ENCODE results near the gene ASCL1. TPM values are rescaled to one million over a fixed set of nuclear protein-coding genes. Genes with fewer than 3 reads are reported as not detected.

The ASCL1 gene
- total RNA-seq, 2 experiments from 2014 or later: not detected

- intact Hi-C loops (cut with micrococcal nuclease; ENCODE audit: unreplicated experiment): no loop called here
- POLR2A ChIA-PET: no interaction called here
Measured at GRCh38 chr12:102950950-102951619, 6.4 kb upstream of the ASCL1 start.

GRCh38 chr12:102951841-102952240 is 5.6 kb upstream of the ASCL1 start:
- no peaks in the 10 kb centered on the region for H3K9me2 ChIP-seq (ENCODE audit: insufficient read depth, low read length)
- no peaks in the 10 kb centered on the region for H3K79me2 ChIP-seq (ENCODE audit: insufficient read depth, low read depth, low read length)
- no peaks in the 10 kb centered on the region for H3K9me3 ChIP-seq (ENCODE audit: low read length)
- no peak overlapping the region for H3K4me2 ChIP-seq (ENCODE audit: low read length)
- POLR2A ChIA-PET: interaction anchor here (0.7 kb wide), 1 partner anchor 619 kb away, joined by 3 read pairs; no protein-coding TSS in a partner anchor
- CTCF ChIA-PET (ENCODE audit: unreplicated experiment): no interaction called here
- no peak for DNase-seq (ENCODE audit: low spot score)
- H3K4me3 ChIP-seq (ENCODE audit: low read depth, low read length, poor library complexity, severe bottlenecking): no peak overlapping the region
- H3K36me3 ChIP-seq (ENCODE audit: insufficient read depth, low read length): no peaks in the 10 kb centered on the region
- no peaks in the 10 kb centered on the region for H3K4me1 ChIP-seq (ENCODE audit: insufficient read depth, low read length, poor library complexity, severe bottlenecking)
- intact Hi-C loops (cut with micrococcal nuclease; ENCODE audit: unreplicated experiment): no loop called here
- H4K20me1 ChIP-seq (ENCODE audit: insufficient read depth, low read length): no peaks in the 10 kb centered on the region
- no TSS peak for BruUV-seq (replicated peaks)
- H2AFZ ChIP-seq (ENCODE audit: low read length): no peak overlapping the region
- no peak for TF ChIP-seq EZH2phosphoT487 (IDR thresholded peaks at IDR 0.05; ENCODE audit: borderline replicate concordance, low read depth, low read length)
- TF ChIP-seq, protein P1, sequence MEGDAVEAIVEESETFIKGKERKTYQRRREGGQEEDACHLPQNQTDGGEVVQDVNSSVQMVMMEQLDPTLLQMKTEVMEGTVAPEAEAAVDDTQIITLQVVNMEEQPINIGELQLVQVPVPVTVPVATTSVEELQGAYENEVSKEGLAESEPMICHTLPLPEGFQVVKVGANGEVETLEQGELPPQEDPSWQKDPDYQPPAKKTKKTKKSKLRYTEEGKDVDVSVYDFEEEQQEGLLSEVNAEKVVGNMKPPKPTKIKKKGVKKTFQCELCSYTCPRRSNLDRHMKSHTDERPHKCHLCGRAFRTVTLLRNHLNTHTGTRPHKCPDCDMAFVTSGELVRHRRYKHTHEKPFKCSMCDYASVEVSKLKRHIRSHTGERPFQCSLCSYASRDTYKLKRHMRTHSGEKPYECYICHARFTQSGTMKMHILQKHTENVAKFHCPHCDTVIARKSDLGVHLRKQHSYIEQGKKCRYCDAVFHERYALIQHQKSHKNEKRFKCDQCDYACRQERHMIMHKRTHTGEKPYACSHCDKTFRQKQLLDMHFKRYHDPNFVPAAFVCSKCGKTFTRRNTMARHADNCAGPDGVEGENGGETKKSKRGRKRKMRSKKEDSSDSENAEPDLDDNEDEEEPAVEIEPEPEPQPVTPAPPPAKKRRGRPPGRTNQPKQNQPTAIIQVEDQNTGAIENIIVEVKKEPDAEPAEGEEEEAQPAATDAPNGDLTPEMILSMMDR (conservative IDR thresholded peaks at IDR 0.05; ENCODE audit: low read length): no peak
- no peak overlapping the region for H3K27ac ChIP-seq (ENCODE audit: low read depth, low read length, poor library complexity, severe bottlenecking)

More at GRCh38 chr12:102950950-102951619, 6.4 kb upstream of the ASCL1 start:
- H2AFZ ChIP-seq (ENCODE audit: low read length): no peak overlapping the region
- H3K4me2 ChIP-seq (ENCODE audit: low read length): no peak overlapping the region
- DNase-seq (ENCODE audit: low spot score): no peak
- BruUV-seq (replicated peaks): no TSS peak
- no peaks in the 10 kb centered on the region for H3K79me2 ChIP-seq (ENCODE audit: insufficient read depth, low read depth, low read length)
- no peaks in the 10 kb centered on the region for H4K20me1 ChIP-seq (ENCODE audit: insufficient read depth, low read length)
- H3K9me3 ChIP-seq (ENCODE audit: low read length): no peaks in the 10 kb centered on the region
- no peak overlapping the region for H3K4me3 ChIP-seq (ENCODE audit: low read depth, low read length, poor library complexity, severe bottlenecking)
- no peaks in the 10 kb centered on the region for H3K9me2 ChIP-seq (ENCODE audit: insufficient read depth, low read length)
- TF ChIP-seq EZH2phosphoT487 (IDR thresholded peaks at IDR 0.05; ENCODE audit: borderline replicate concordance, low read depth, low read length): no peak
- TF ChIP-seq, protein P1 (conservative IDR thresholded peaks at IDR 0.05; ENCODE audit: low read length): no peak
- H3K27ac ChIP-seq (ENCODE audit: low read depth, low read length, poor library complexity, severe bottlenecking): no peak overlapping the region
- no peaks in the 10 kb centered on the region for H3K36me3 ChIP-seq (ENCODE audit: insufficient read depth, low read length)
- CTCF ChIA-PET (ENCODE audit: unreplicated experiment): no interaction called here
- no peaks in the 10 kb centered on the region for H3K4me1 ChIP-seq (ENCODE audit: insufficient read depth, low read length, poor library complexity, severe bottlenecking)

DNA sequence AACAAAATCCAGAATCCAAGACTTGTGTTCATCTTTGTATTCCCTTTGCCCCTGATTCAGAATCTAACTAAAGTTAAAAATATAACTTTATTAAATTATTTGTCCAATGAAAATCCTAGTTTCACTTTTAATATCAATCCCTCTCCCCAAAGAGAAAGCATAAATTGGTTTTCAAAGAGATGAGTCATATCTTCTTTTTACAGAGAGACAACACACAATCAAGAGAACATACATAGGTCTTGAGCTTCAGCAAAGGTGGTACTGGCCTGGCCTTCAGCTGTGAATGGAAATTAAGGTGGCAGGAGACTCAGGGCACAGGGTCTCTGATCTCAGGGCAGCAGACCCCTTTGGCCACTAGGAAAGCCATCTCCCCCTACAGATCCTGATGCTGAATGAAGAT is 4.3 kb upstream of the ASCL1 start:
- H3K4me2 ChIP-seq (ENCODE audit: low read length): no peak overlapping the region
- no peaks in the 10 kb centered on the region for H3K4me1 ChIP-seq (ENCODE audit: insufficient read depth, low read length, poor library complexity, severe bottlenecking)
- no peak overlapping the region for H3K4me3 ChIP-seq (ENCODE audit: low read depth, low read length, poor library complexity, severe bottlenecking)
- H3K9me3 ChIP-seq (ENCODE audit: low read length): no peaks in the 10 kb centered on the region
- no peaks in the 10 kb centered on the region for H4K20me1 ChIP-seq (ENCODE audit: insufficient read depth, low read length)
- CTCF ChIA-PET (ENCODE audit: unreplicated experiment): no interaction called here
- POLR2A ChIA-PET: no interaction called here
- no peak overlapping the region for H3K27ac ChIP-seq (ENCODE audit: low read depth, low read length, poor library complexity, severe bottlenecking)
- no peak overlapping the region for H2AFZ ChIP-seq (ENCODE audit: low read length)
- intact Hi-C loops (cut with micrococcal nuclease; ENCODE audit: unreplicated experiment): no loop called here
- no TSS peak for BruUV-seq (replicated peaks)
- no peaks in the 10 kb centered on the region for H3K36me3 ChIP-seq (ENCODE audit: insufficient read depth, low read length)
- no peaks in the 10 kb centered on the region for H3K9me2 ChIP-seq (ENCODE audit: insufficient read depth, low read length)
- no peak for DNase-seq (ENCODE audit: low spot score)
- no peak for TF ChIP-seq EZH2phosphoT487 (IDR thresholded peaks at IDR 0.05; ENCODE audit: borderline replicate concordance, low read depth, low read length)
- H3K79me2 ChIP-seq (ENCODE audit: insufficient read depth, low read depth, low read length): no peaks in the 10 kb centered on the region

Data from OCI-LY7 (cell line).